Dermis microvascular lymphatic vessel endothelial cell (primary cell): ENCODE measurements around the gene GNL3L. TPM values are rescaled to one million over a fixed set of nuclear protein-coding genes. Genes with fewer than 3 reads are reported as not detected.
"Not testable (repeated sequence)": the region's sequence is repeated elsewhere in the genome, so short reads cannot be mapped to it uniquely, and the experiment has no call there.

Experiments used
- DNase-seq, 2 donors: peaks; one replicate each; pipeline versions ENCODE4 v3.0.0 to v3.0.0-alpha.2; 2010; ENCODE audit warnings: low read depth in 2 of 2
- total RNA-seq: library from RNA; depleted of rRNA; stranded (reverse); fragments of >200 nt; gene quantifications from 2 replicates; pipeline ENCODE4 v1.2.1, GENCODE V29; 2014

GNL3L gene
- total RNA-seq, 1 donor from 2014 or later: 24.9 TPM

GRCh38 chrX:54560411-54560810 is 30.4 kb downstream of the GNL3L start:
- DNase-seq: peak in 1 of 2 donors; percentile 19

GRCh38 chrX:54561622-54562021 is 31.6 kb downstream of the GNL3L start:
- no peak for DNase-seq

- no peak for DNase-seq
Observed at GRCh38 chrX:54564936-54565335, 34.9 kb downstream of the GNL3L start.

GRCh38 chrX:54570332-54570731 is 40.3 kb downstream of the GNL3L start:
- DNase-seq: no peak

GRCh38 chrX:54572641-54573040 is 42.6 kb downstream of the GNL3L start:
- not testable (repeated sequence) for DNase-seq

- no peak for DNase-seq
Observed at GRCh38 chrX:54597728-54598127, 67.7 kb downstream of the GNL3L start.

- no peak for DNase-seq
Observed at GRCh38 chrX:54602563-54602962, 72.5 kb downstream of the GNL3L start.

Other genes starting within 250 kb of the GNL3L start
- gene WNK3, start 172.2 kb upstream of the GNL3L start, total RNA-seq: 0.13 and 0.38 TPM in 2 replicates
- 11.0 and 14.0 TPM in 2 replicates for gene TSR2, start 89.8 kb upstream of the GNL3L start, total RNA-seq
- gene FGD1, start 34.0 kb upstream of the GNL3L start, total RNA-seq: 0.77 and 1.8 TPM in 2 replicates